Astrocyte (in vitro differentiated cells and primary cell): Measurements from ENCODE around the gene KRT78.

ENCODE experiments used
- EZH2 ChIP-seq: IDR thresholded peaks from 2 replicates; pipeline ENCODE4 v1.6.1; 2012; ENCODE audit warnings: mild to moderate bottlenecking, low read length, inconsistent platforms; ENCODE audit not compliant: insufficient read depth
- TF ChIP-seq, protein P1 (sequence below): IDR thresholded peaks from 2 replicates; pipeline ENCODE4 v1.5.1; 2011; ENCODE audit warnings: low read depth, mild to moderate bottlenecking, inconsistent platforms, low read length, moderate library complexity; ENCODE audit not compliant: insufficient read depth

GRCh38 chr12:52798671-52799504 lies 49.9 kb downstream of the KRT78 start:
- TF ChIP-seq, protein P1, sequence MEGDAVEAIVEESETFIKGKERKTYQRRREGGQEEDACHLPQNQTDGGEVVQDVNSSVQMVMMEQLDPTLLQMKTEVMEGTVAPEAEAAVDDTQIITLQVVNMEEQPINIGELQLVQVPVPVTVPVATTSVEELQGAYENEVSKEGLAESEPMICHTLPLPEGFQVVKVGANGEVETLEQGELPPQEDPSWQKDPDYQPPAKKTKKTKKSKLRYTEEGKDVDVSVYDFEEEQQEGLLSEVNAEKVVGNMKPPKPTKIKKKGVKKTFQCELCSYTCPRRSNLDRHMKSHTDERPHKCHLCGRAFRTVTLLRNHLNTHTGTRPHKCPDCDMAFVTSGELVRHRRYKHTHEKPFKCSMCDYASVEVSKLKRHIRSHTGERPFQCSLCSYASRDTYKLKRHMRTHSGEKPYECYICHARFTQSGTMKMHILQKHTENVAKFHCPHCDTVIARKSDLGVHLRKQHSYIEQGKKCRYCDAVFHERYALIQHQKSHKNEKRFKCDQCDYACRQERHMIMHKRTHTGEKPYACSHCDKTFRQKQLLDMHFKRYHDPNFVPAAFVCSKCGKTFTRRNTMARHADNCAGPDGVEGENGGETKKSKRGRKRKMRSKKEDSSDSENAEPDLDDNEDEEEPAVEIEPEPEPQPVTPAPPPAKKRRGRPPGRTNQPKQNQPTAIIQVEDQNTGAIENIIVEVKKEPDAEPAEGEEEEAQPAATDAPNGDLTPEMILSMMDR: no peak
- no peak for TF ChIP-seq EZH2
